K562 (cell line): ENCODE results near the gene EFHD2. TPM values are rescaled to one million over a fixed set of nuclear protein-coding genes. Genes with fewer than 3 reads are reported as not detected.

Experiments used
- ATAC-seq: fragments of 200-7000 bp; cut with Tn5 transposase; 3 replicates; pipeline ENCODE4 v1.9.1; 2020; ENCODE audit warnings: moderate library complexity
- BruUV-seq: library from RNA; stranded (reverse); fragments of 400-500 nt; replicated peaks from 2 replicates; lab custom pipeline; 2021; lab: Mats Ljungman, UMichigan
- CTCF ChIA-PET: fragments of 300-600 bp; formaldehyde crosslinking; extraction: SDS; loops from one replicate; lab custom pipeline; 2021; ENCODE audit warnings: low intra/inter-chr PET ratio; lab: Yijun Ruan, JAX
- POLR2A ChIA-PET: fragments of 300-600, 350-650 bp; sonication (Branson Sonifier 250); formaldehyde crosslinking; extraction: SDS; loops from one replicate; lab custom pipeline; 2021; ENCODE audit warnings: antibody characterized with exemption, inconsistent platforms; lab: Yijun Ruan, JAX
- DNase-seq, 4 experiments: peaks; one replicate each; pipeline versions ENCODE4 v3.0.0 to v3.0.0-alpha.2; 2011 to 2018; ENCODE audit warnings: low spot score in 3 of 4, mixed read lengths in 3 of 4; ENCODE audit errors: extremely low read depth in 1 of 4
- FAIRE-seq: peaks from 2 replicates; lab custom pipeline; 2011; peaks lifted over from hg19 to GRCh38; lab: Jason Lieb, UNC
- H2AFZ ChIP-seq: 2 replicates; pipeline ENCODE4 v1.6.0; 2011; ENCODE audit warnings: low read depth, low read length, control low read depth, inconsistent platforms
- H3K27ac ChIP-seq: fragments of 200-600 bp; 3 replicates; pipeline ENCODE4 v1.8.0; 2011; ENCODE audit warnings: low read depth, mild to moderate bottlenecking, control low read depth, inconsistent platforms, low read length, moderate library complexity, mixed read lengths; ENCODE audit errors: extremely low read depth
- H3K27me3 ChIP-seq, 2 experiments: fragments of 300-600 bp in 1 of 2; 2 replicates in 1 of 2; 3 replicates in 1 of 2; pipeline versions ENCODE4 v1.6.0 to v1.8.0; 2011; ENCODE audit warnings: inconsistent platforms in 2 of 2, low read length in 2 of 2, mild to moderate bottlenecking in 1 of 2, mixed read lengths in 1 of 2, moderate library complexity in 1 of 2; ENCODE audit not compliant: control insufficient read depth in 2 of 2, insufficient read depth in 2 of 2
- H3K36me3 ChIP-seq: fragments of 300-600 bp; 3 replicates; pipeline ENCODE4 v1.8.0; 2011; ENCODE audit warnings: mild to moderate bottlenecking, low read length, inconsistent platforms; ENCODE audit not compliant: control insufficient read depth, insufficient read depth
- H3K4me1 ChIP-seq, 2 experiments: fragments of 200-600 bp in 1 of 2; replicated peaks in 1 of 2; 2 replicates in 1 of 2; 3 replicates in 1 of 2; pipeline versions ENCODE4 v1.5.1 to v1.8.0; 2011; ENCODE audit warnings: inconsistent platforms in 2 of 2, low read length in 2 of 2, mild to moderate bottlenecking in 1 of 2, mixed read lengths in 1 of 2, moderate library complexity in 1 of 2; ENCODE audit not compliant: control insufficient read depth in 2 of 2, insufficient read depth in 2 of 2
- H3K4me2 ChIP-seq: 2 replicates; pipeline ENCODE4 v1.6.1; 2011; ENCODE audit warnings: low read length, control low read depth, inconsistent platforms, mixed read lengths; ENCODE audit not compliant: insufficient read depth
- H3K4me3 ChIP-seq: fragments of 200-600 bp; sonication (generic), shearing (Covaris generic); 2 replicates; pipeline ENCODE4 v1.5.1; 2016; ENCODE audit warnings: control low read depth, inconsistent platforms
- H3K79me2 ChIP-seq: fragments of 200-600 bp; 3 replicates; pipeline ENCODE4 v1.8.0; 2011; ENCODE audit warnings: low read length, inconsistent platforms; ENCODE audit not compliant: control insufficient read depth, insufficient read depth
- H3K9ac ChIP-seq, 2 experiments: 2 replicates each; pipeline versions ENCODE4 v1.6.0 to v1.6.1; 2011; ENCODE audit warnings: low read depth in 2 of 2, low read length in 2 of 2, control low read depth in 1 of 2, inconsistent platforms in 1 of 2, mild to moderate bottlenecking in 1 of 2, mixed read lengths in 1 of 2; ENCODE audit not compliant: insufficient read depth in 1 of 2
- H3K9me1 ChIP-seq: one replicate; pipeline ENCODE4 v1.6.0; 2011; ENCODE audit warnings: inconsistent platforms, mild to moderate bottlenecking, low read length, moderate library complexity; ENCODE audit not compliant: control insufficient read depth, insufficient read depth
- H3K9me3 ChIP-seq: replicated peaks from 2 replicates; pipeline ENCODE4 v1.5.1; 2011; ENCODE audit warnings: low read depth, low read length, inconsistent platforms; ENCODE audit not compliant: control insufficient read depth, insufficient read depth
- H4K20me1 ChIP-seq: replicated peaks from 2 replicates; pipeline ENCODE4 v1.6.1; 2011; ENCODE audit warnings: low read length, inconsistent platforms, mixed read lengths; ENCODE audit not compliant: control insufficient read depth, insufficient read depth
- CHD7 ChIP-seq: fragments of 200-600 bp; sonication (generic); IDR thresholded peaks from one replicate; pipeline ENCODE4 v1.6.1; 2012; ENCODE audit warnings: mild to moderate bottlenecking, low read depth, low read length, inconsistent platforms
- FUS ChIP-seq: fragments of 200-400 bp; formaldehyde crosslinking; optimal IDR thresholded peaks from 2 replicates; pipeline ENCODE3; 2017; ENCODE audit warnings: low read depth, low read length
- HCFC1 ChIP-seq: IDR thresholded peaks from 2 replicates; pipeline ENCODE4 v1.6.1; 2012; ENCODE audit warnings: low read depth, low read length, improper control_type of control experiment
- MYC ChIP-seq, 2 experiments: fragments of 250-450 bp in 1 of 2; sonication (Bioruptor Pico) in 1 of 2; IDR thresholded peaks; 2 replicates each; pipeline versions ENCODE4 v1.5.1 to v1.6.1; 2012 to 2021; ENCODE audit warnings: low read depth in 2 of 2, borderline replicate concordance in 1 of 2, improper control_type of control experiment in 1 of 2, low read length in 1 of 2, mild to moderate bottlenecking in 1 of 2, moderate library complexity in 1 of 2
- PHF8 ChIP-seq: fragments of 200-600 bp; sonication (generic); IDR thresholded peaks from 2 replicates; pipeline ENCODE4 v1.6.1; 2012; ENCODE audit warnings: mixed run types, mild to moderate bottlenecking, inconsistent platforms, low read length, moderate library complexity, borderline replicate concordance
- POLR2G ChIP-seq: fragments of 200-400 bp; formaldehyde crosslinking; IDR thresholded peaks from 2 replicates; pipeline ENCODE4 v1.6.1; 2017; ENCODE audit warnings: low read depth, mild to moderate bottlenecking, antibody characterized with exemption, low read length, moderate library complexity
- PRMT5 ChIP-seq: sonication (generic); formaldehyde crosslinking; IDR thresholded peaks from 2 replicates; pipeline ENCODE4 v1.5.0; 2020; ENCODE audit warnings: missing genetic modification reagents
- TCFL5 ChIP-seq: fragments of 250-450 bp; sonication (Bioruptor Pico); conservative IDR thresholded peaks from 2 replicates; pipeline ENCODE4 v1.6.1; 2021; ENCODE audit warnings: mild to moderate bottlenecking, moderate library complexity, matching md5 sums
- TEAD4 ChIP-seq, 2 experiments: sonication (generic) in 1 of 2; formaldehyde crosslinking in 1 of 2; IDR thresholded peaks; 2 replicates each; pipeline versions ENCODE4 v1.6.1 to v1.8.0; 2012 to 2022; ENCODE audit warnings: borderline replicate concordance in 1 of 2, inconsistent platforms in 1 of 2, low read length in 1 of 2, mild to moderate bottlenecking in 1 of 2, missing genetic modification reagents in 1 of 2
- ZBTB1 ChIP-seq: sonication (generic); formaldehyde crosslinking; IDR thresholded peaks from 2 replicates; pipeline ENCODE4 v1.8.1; 2023; ENCODE audit warnings: missing genetic modification reagents, low read depth, mild to moderate bottlenecking, borderline replicate concordance
- ZNF217 ChIP-seq: sonication (generic); formaldehyde crosslinking; IDR thresholded peaks from 2 replicates; pipeline ENCODE4 v1.8.0; 2022; ENCODE audit warnings: mild to moderate bottlenecking, missing genetic modification reagents
- WGBS: fragments of 100-300 bp; shearing (Covaris generic); methylation state at CpG from one replicate; pipeline ENCODE4 v1.1.6; 2016; ENCODE audit warnings: low coverage, mixed read lengths; ENCODE audit not compliant: insufficient coverage; ENCODE audit errors: missing lambda C conversion rate; 5-methylcytosine and 5-hydroxymethylcytosine counted together
- in situ Hi-C: fragments of 300-500 bp; cut with MboI; formaldehyde crosslinking; loops from 4 replicates; pipeline ENCODE4 v1.15.0; 2018; ENCODE audit warnings: inconsistent platforms, mixed read lengths
- intact Hi-C: fragments of 100-400 bp; cut with micrococcal nuclease; formaldehyde crosslinking; loops from 2 replicates; pipeline ENCODE4 v1.14.2; 2022
- polyA plus RNA-seq, 8 experiments: library from polyadenylated mRNA; depleted of rRNA in 4 of 8; stranded (reverse) in 5 of 8; unstranded in 3 of 8; fragments of >200 nt; fragmentation: Nextera tagmentation in 2 of 8; fragmentation: Illumina TruSeq in 1 of 8; extraction: Ambion mirVana in 2 of 8; extraction: Trizol in 1 of 8; gene quantifications; 2 replicates each; pipeline versions ENCODE4 v1.2.1 to v1.2.3, GENCODE V29; 2011 to 2014; ENCODE audit warnings: inconsistent platforms in 1 of 8, missing spikeins in 1 of 8
- total RNA-seq, 7 experiments: library from RNA; depleted of rRNA in 6 of 7; stranded (reverse); fragments of >200 nt in 6 of 7; fragmentation: Illumina TruSeq in 2 of 7; extraction: Trizol in 2 of 7; gene quantifications; 2 replicates each; pipeline versions ENCODE4 v1.2.1 to v1.2.3, GENCODE V29; 2011 to 2021; ENCODE audit warnings: low replicate concordance in 1 of 7

The EFHD2 gene
- total and polyA plus RNA-seq, 9 of the 15 experiments (the other 6 are each of a cell fraction or from before 2014, with no cell fraction given), result 1.7 to 73.5 (median 25.2) TPM

GRCh38 chr1:15460708-15461095 lies 51.0 kb downstream of the EFHD2 start:
- no TSS peak for BruUV-seq

More at GRCh38 chr1:15460708-15461095, 51.0 kb downstream of the EFHD2 start:
- FAIRE-seq (no peak), ATAC-seq (no peak), DNase-seq (no peak)
- 66% methylated on average over 9 of the region's 9 CpGs for WGBS
- CTCF ChIA-PET, result no interaction called here
- POLR2A ChIA-PET, result no interaction called here
- H3K4me2 ChIP-seq, result no peak overlapping the region
- no peak overlapping the region for H3K9ac ChIP-seq
- H3K9me1 ChIP-seq, result no peaks in the 10 kb centered on the region
- intact Hi-C loops (no loop called here), in situ Hi-C loops (no loop called here)
- H3K36me3 ChIP-seq, result no peaks in the 10 kb centered on the region
- no peak overlapping the region for H2AFZ ChIP-seq
- no peaks in the 10 kb centered on the region for H3K79me2 ChIP-seq
- no peak overlapping the region for H3K27ac ChIP-seq
- H4K20me1 ChIP-seq, result no peaks in the 10 kb centered on the region
- TF ChIP-seq MYC (IDR thresholded peaks at IDR 0.05; ENCODE audit: low read depth, low read length) (no peak), MYC (CRISPR knock-in tag; IDR thresholded peaks at IDR 0.05; ENCODE audit: borderline replicate concordance, low read depth) (no peak), CHD7 (no peak), ZNF217 (CRISPR knock-in tag) (no peak), PRMT5 (CRISPR knock-in tag) (no peak), TCFL5 (CRISPR knock-in tag) (no peak), PHF8 (no peak), ZBTB1 (CRISPR knock-in tag) (no peak), POLR2G (no peak), TEAD4 (IDR thresholded peaks at IDR 0.05; ENCODE audit: low read length) (no peak), TEAD4 (CRISPR knock-in tag; IDR thresholded peaks at IDR 0.05; ENCODE audit: borderline replicate concordance) (no peak), FUS (no peak), HCFC1 (no peak)
- H3K9me3 ChIP-seq, result no peaks in the 10 kb centered on the region
- no peak overlapping the region for H3K4me3 ChIP-seq
- H3K4me1 ChIP-seq, result peaks cover 21 to 28% of the 10 kb centered on the region in 2 experiments
- H3K27me3 ChIP-seq, result 0 out of 5 replicates have a peak, but pooled peaks cover 0 to under 1% of the 10 kb centered on the region in 2 experiments
